IMR-90 (cell line): Measurements from ENCODE around the gene SLC46A2. TPM values are rescaled to one million over a fixed set of nuclear protein-coding genes. Genes with fewer than 3 reads are reported as not detected.

Experiments used
- ATAC-seq: fragments of 200-7000 bp; cut with Tn5 transposase; 2 replicates; pipeline ENCODE4 v1.9.1; 2020; ENCODE audit warnings: low read depth, mild to moderate bottlenecking, moderate library complexity
- BruUV-seq: library from RNA; stranded (reverse); fragments of 400-500 nt; replicated peaks from 2 replicates; lab custom pipeline; 2021; lab: Mats Ljungman, UMichigan
- CTCF ChIA-PET: fragments of 300-600 bp; formaldehyde crosslinking; extraction: SDS; loops from one replicate; lab custom pipeline; 2021; ENCODE audit warnings: antibody characterized with exemption; lab: Yijun Ruan, JAX
- POLR2A ChIA-PET: fragments of 300-600 bp; sonication (Branson Sonifier 250); formaldehyde crosslinking; loops from one replicate; lab custom pipeline; 2022; ENCODE audit warnings: antibody characterized with exemption; ENCODE audit not compliant: unreplicated experiment; lab: Charles Lee
- DNase-seq: peaks from one replicate; pipeline ENCODE4 v3.0.0; 2013
- H2AFZ ChIP-seq: replicated peaks from 2 replicates; pipeline ENCODE3; 2013; ENCODE audit warnings: low read length, mild to moderate bottlenecking; ENCODE audit not compliant: poor library complexity
- H2AK5ac ChIP-seq: 2 replicates; pipeline ENCODE4 v1.6.1; 2013; ENCODE audit warnings: low read depth, low read length, inconsistent platforms
- H2AK9ac ChIP-seq: replicated peaks from 2 replicates; pipeline ENCODE3; 2013; ENCODE audit warnings: mild to moderate bottlenecking, low read depth, low read length, moderate library complexity; ENCODE audit not compliant: poor library complexity
- H2BK120ac ChIP-seq: 2 replicates; pipeline ENCODE4 v1.6.1; 2013; ENCODE audit warnings: low read depth, low read length, inconsistent platforms
- H2BK15ac ChIP-seq: 3 replicates; pipeline ENCODE4 v1.6.1; 2013; ENCODE audit warnings: low read depth, low read length, inconsistent platforms
- H2BK20ac ChIP-seq: 2 replicates; pipeline ENCODE4 v1.6.1; 2013; ENCODE audit warnings: low read depth, mild to moderate bottlenecking, inconsistent platforms, low read length, moderate library complexity
- H2BK5ac ChIP-seq: 2 replicates; pipeline ENCODE4 v1.6.1; 2013; ENCODE audit warnings: mild to moderate bottlenecking, low read depth, low read length, inconsistent platforms; ENCODE audit not compliant: poor library complexity, severe bottlenecking
- H3K14ac ChIP-seq: replicated peaks from 2 replicates; pipeline ENCODE4 v1.6.1; 2013; ENCODE audit warnings: low read depth, low read length, inconsistent platforms
- H3K18ac ChIP-seq: 2 replicates; pipeline ENCODE4 v1.6.1; 2013; ENCODE audit warnings: low read depth, low read length, control low read depth
- H3K23ac ChIP-seq: 2 replicates; pipeline ENCODE4 v1.6.1; 2013; ENCODE audit warnings: low read depth, low read length, inconsistent platforms
- H3K27ac ChIP-seq: 2 replicates; pipeline ENCODE4 v1.5.1; 2013; ENCODE audit warnings: mild to moderate bottlenecking, control low read depth, low read length; ENCODE audit not compliant: insufficient read depth
- H3K27me3 ChIP-seq: 2 replicates; pipeline ENCODE4 v1.6.1; 2013; ENCODE audit warnings: low read length; ENCODE audit not compliant: control insufficient read depth, insufficient read depth
- H3K36me3 ChIP-seq: 2 replicates; pipeline ENCODE4 v1.6.1; 2013; ENCODE audit warnings: low read length, mixed read lengths; ENCODE audit not compliant: control insufficient read depth, insufficient read depth
- H3K4ac ChIP-seq: 2 replicates; pipeline ENCODE4 v1.6.1; 2013; ENCODE audit warnings: low read depth, low read length, inconsistent platforms
- H3K4me1 ChIP-seq: 2 replicates; pipeline ENCODE4 v1.6.1; 2013; ENCODE audit warnings: low read length, mixed read lengths; ENCODE audit not compliant: control insufficient read depth, insufficient read depth
- H3K4me2 ChIP-seq: 2 replicates; pipeline ENCODE4 v1.6.1; 2013; ENCODE audit warnings: low read depth, mild to moderate bottlenecking, control low read depth, low read length, moderate library complexity
- H3K4me3 ChIP-seq: 2 replicates; pipeline ENCODE4 v1.5.1; 2013; ENCODE audit warnings: low read depth, mild to moderate bottlenecking, control low read depth, low read length, moderate library complexity; ENCODE audit not compliant: insufficient read depth
- H3K56ac ChIP-seq: 2 replicates; pipeline ENCODE4 v1.6.1; 2013; ENCODE audit warnings: low read length, inconsistent platforms; ENCODE audit not compliant: insufficient read depth; ENCODE audit errors: extremely low read depth
- H3K79me1 ChIP-seq, 2 experiments: 2 replicates each; pipeline ENCODE4 v1.6.1; 2013; ENCODE audit warnings: low read length in 2 of 2, inconsistent platforms in 1 of 2, low read depth in 1 of 2
- H3K9ac ChIP-seq: 2 replicates; pipeline ENCODE4 v1.6.1; 2013; ENCODE audit warnings: low read depth, low read length, control low read depth
- H3K9me1 ChIP-seq: 2 replicates; pipeline ENCODE4 v1.6.1; 2013; ENCODE audit warnings: low read length, inconsistent platforms; ENCODE audit not compliant: insufficient read depth
- H3K9me3 ChIP-seq: 2 replicates; pipeline ENCODE4 v1.6.1; 2013; ENCODE audit warnings: low read length; ENCODE audit not compliant: control insufficient read depth, insufficient read depth
- H4K20me1 ChIP-seq: 2 replicates; pipeline ENCODE4 v1.6.1; 2013; ENCODE audit warnings: low read length, inconsistent platforms; ENCODE audit not compliant: insufficient read depth
- H4K5ac ChIP-seq: 2 replicates; pipeline ENCODE4 v1.6.1; 2013; ENCODE audit warnings: mild to moderate bottlenecking, low read depth, low read length, control low read depth
- H4K8ac ChIP-seq, 2 experiments: 2 replicates each; pipeline ENCODE4 v1.6.1; 2013; ENCODE audit warnings: low read depth in 2 of 2, low read length in 2 of 2, control low read depth in 1 of 2, inconsistent platforms in 1 of 2
- H4K91ac ChIP-seq: 2 replicates; pipeline ENCODE4 v1.6.1; 2013; ENCODE audit warnings: low read depth, low read length, inconsistent platforms; ENCODE audit not compliant: insufficient read depth
- FOS ChIP-seq: fragments of 150-350 bp; IDR thresholded peaks from 2 replicates; pipeline ENCODE4 v1.6.1; 2016; ENCODE audit warnings: low read depth, low read length
- MAFK ChIP-seq: IDR thresholded peaks from 2 replicates; pipeline ENCODE4 v1.6.1; 2012; ENCODE audit warnings: low read depth, low read length, improper control_type of control experiment
- MAZ ChIP-seq: IDR thresholded peaks from 2 replicates; pipeline ENCODE4 v1.6.1; 2012; ENCODE audit warnings: low read depth, mild to moderate bottlenecking, low read length, improper control_type of control experiment, moderate library complexity, borderline replicate concordance
- NFE2L2 ChIP-seq: fragments of 150-350 bp; IDR thresholded peaks from 2 replicates; pipeline ENCODE4 v1.6.1; 2016; ENCODE audit warnings: low read depth, mild to moderate bottlenecking, low read length
- POLR2A ChIP-seq: IDR thresholded peaks from 2 replicates; pipeline ENCODE4 v1.6.1; 2012; ENCODE audit warnings: mild to moderate bottlenecking, low read depth, low read length
- RAD21 ChIP-seq: IDR thresholded peaks from 2 replicates; pipeline ENCODE4 v1.6.1; 2012; ENCODE audit warnings: low read length, improper control_type of control experiment
- RCOR1 ChIP-seq: IDR thresholded peaks from 2 replicates; pipeline ENCODE4 v1.6.1; 2012; ENCODE audit warnings: mild to moderate bottlenecking, low read length, improper control_type of control experiment; ENCODE audit not compliant: insufficient replicate concordance
- RFX5 ChIP-seq: IDR thresholded peaks from 2 replicates; pipeline ENCODE4 v1.8.0; 2012; ENCODE audit warnings: low read depth, mild to moderate bottlenecking, low read length, moderate library complexity
- SMC3 ChIP-seq: fragments of 150-350 bp; IDR thresholded peaks from 2 replicates; pipeline ENCODE4 v1.6.1; 2016; ENCODE audit warnings: low read depth, mild to moderate bottlenecking, antibody characterized with exemption, low read length, moderate library complexity
- WGBS, 2 experiments: methylation state at CpG; one replicate each; pipeline versions ENCODE4 v1.1.5 to v1.1.7; 2013; ENCODE audit warnings: missing lambda C conversion rate in 2 of 2; ENCODE audit not compliant: insufficient read length in 1 of 2; ENCODE audit errors: extremely low coverage in 2 of 2; 5-methylcytosine and 5-hydroxymethylcytosine counted together
- dilution Hi-C: fragments of 300-500 bp; cut with HindIII; formaldehyde crosslinking; loops from one replicate; pipeline ENCODE4 v1.14.3; 2018; ENCODE audit warnings: low sequenced_read_pairs; ENCODE audit not compliant: unreplicated experiment
- in situ Hi-C: fragments of 300-500 bp; cut with MboI; formaldehyde crosslinking; loops from 3 replicates; pipeline ENCODE4 v1.14.3; 2019; ENCODE audit warnings: low sequenced_read_pairs, inconsistent platforms, mixed read lengths
- intact Hi-C: fragments of 100-400 bp; cut with micrococcal nuclease; formaldehyde crosslinking; loops from 2 replicates; pipeline ENCODE4 v1.10.0; 2022
- polyA plus RNA-seq, 3 experiments: library from polyadenylated mRNA; depleted of rRNA; stranded (reverse); fragments of >200 nt; gene quantifications; 2 replicates each; pipeline ENCODE4 v1.2.3, GENCODE V29; 2012; ENCODE audit warnings: low replicate concordance in 1 of 3
- total RNA-seq: library from RNA; depleted of rRNA; stranded (reverse); fragments of >200 nt; gene quantifications from 2 replicates; pipeline ENCODE4 v1.2.3, GENCODE V29; 2012
- TF ChIP-seq, protein P1 (sequence below): conservative IDR thresholded peaks from 2 replicates; pipeline ENCODE4 v1.5.1; 2012; ENCODE audit warnings: mild to moderate bottlenecking, low read depth, low read length, improper control_type of control experiment

Gene SLC46A2
- total and polyA plus RNA-seq, 2 of the 4 experiments (the other 2 are of a cell fraction): not detected

DNA sequence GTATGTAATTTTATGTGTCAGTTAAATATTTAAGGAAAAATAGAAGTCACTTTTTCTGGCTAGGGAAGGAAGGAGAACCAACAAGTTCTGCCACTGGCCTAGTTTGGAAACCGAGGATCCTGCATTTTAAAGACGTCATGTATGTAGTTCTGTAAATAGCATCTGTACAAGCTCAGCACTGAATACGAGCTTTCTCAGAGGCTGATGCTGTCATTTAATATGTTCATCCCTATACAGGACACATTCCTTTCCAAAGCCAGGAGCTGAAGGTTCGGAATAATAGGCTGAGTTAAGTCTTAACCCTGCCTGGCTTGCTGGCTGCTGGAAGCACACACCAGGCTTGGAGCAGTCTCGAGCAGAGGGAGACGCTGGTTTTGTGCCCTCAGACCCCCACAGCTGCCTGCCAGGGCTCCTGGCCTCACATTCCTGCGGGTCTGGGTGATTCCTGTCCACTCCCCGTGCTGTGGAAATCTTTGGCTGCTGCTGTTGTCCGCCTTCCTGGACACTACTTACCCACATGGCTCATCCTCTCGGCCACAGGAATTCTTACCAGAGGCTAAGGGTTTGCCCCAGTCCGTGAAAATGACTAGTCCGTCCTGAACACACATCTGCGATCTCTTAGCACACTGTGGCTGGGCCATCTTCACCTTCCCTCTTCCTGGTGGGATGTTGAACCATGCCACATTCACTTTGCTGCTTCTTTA is 36.6 kb downstream of the SLC46A2 start:
- Histone ChIP-seq H3K56ac (no peak overlapping the region), H2AFZ (no peak overlapping the region), H4K20me1 (peaks cover 3% of the 10 kb centered on the region; the same call in 1 of the 2 replicates), H2BK5ac (no peak overlapping the region), H2BK20ac (no peak overlapping the region), H3K14ac (no peak overlapping the region), H3K27ac (no peak overlapping the region), H3K36me3 (peaks cover 16% of the 10 kb centered on the region), H3K27me3 (no peaks in the 10 kb centered on the region), H3K4ac (no peak overlapping the region), H3K18ac (no peak overlapping the region), H3K9ac (no peak overlapping the region), H2BK15ac (no peak overlapping the region), H2AK9ac (no peak overlapping the region), H3K79me1 (0 out of 4 replicates have a peak, but pooled peaks cover 0 to 3% of the 10 kb centered on the region in 2 experiments), H3K4me3 (no peak overlapping the region), H4K5ac (no peak overlapping the region), H2AK5ac (no peak overlapping the region), H3K4me2 (no peak overlapping the region), H3K9me1 (no peaks in the 10 kb centered on the region), H2BK120ac (no peak overlapping the region), H4K91ac (no peak overlapping the region), H3K23ac (no peak overlapping the region), H4K8ac (no peak overlapping the region), H3K4me1 (no peaks in the 10 kb centered on the region; the same call in 1 of the 2 replicates), H3K9me3 (no peaks in the 10 kb centered on the region)
- in situ Hi-C loops: no loop called here
- ChIA-PET CTCF (no interaction called here), POLR2A (no interaction called here)
- BruUV-seq: no TSS peak
- TF ChIP-seq MAZ: no peak
- no peak for TF ChIP-seq POLR2A
- no peak for TF ChIP-seq RFX5
- TF ChIP-seq FOS: no peak
- no peak for TF ChIP-seq NFE2L2
- no peak for TF ChIP-seq MAFK
- TF ChIP-seq, protein P1, sequence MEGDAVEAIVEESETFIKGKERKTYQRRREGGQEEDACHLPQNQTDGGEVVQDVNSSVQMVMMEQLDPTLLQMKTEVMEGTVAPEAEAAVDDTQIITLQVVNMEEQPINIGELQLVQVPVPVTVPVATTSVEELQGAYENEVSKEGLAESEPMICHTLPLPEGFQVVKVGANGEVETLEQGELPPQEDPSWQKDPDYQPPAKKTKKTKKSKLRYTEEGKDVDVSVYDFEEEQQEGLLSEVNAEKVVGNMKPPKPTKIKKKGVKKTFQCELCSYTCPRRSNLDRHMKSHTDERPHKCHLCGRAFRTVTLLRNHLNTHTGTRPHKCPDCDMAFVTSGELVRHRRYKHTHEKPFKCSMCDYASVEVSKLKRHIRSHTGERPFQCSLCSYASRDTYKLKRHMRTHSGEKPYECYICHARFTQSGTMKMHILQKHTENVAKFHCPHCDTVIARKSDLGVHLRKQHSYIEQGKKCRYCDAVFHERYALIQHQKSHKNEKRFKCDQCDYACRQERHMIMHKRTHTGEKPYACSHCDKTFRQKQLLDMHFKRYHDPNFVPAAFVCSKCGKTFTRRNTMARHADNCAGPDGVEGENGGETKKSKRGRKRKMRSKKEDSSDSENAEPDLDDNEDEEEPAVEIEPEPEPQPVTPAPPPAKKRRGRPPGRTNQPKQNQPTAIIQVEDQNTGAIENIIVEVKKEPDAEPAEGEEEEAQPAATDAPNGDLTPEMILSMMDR: no peak
- TF ChIP-seq SMC3: no peak
- no peak for TF ChIP-seq RCOR1
- TF ChIP-seq RAD21: no peak
- intact Hi-C loops: no loop called here
- DNase-seq (no peak), ATAC-seq (no peak)
- dilution Hi-C loops: no loop called here
- 86% methylated on average over 9 of the region's 13 CpGs; no CpG with 5 or more reads in 1 of the 2 experiments for WGBS, 2 experiments
